ENCODE measurements around the gene TRIM62.

DNA sequence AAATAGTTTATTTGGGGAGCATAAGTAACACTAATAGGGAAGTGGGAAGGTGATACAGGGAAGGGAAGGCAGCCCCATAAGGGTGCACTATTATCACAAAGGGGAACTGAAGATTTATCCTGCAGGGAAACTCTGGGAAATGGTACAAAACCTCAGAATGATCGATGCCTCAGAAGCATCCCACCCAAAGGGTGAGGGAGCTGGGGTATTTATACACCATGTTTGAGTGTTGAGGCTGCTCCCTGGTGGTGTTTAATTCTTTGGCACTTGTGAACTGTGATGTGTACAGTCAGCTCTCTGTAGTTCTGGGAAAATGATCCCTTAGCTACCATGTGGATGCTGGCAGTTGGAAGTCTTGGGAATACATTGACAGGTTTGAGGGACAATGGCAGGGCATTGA, 5.1 kb upstream of the TRIM62 start:
- TF ChIP-seq, protein P1, sequence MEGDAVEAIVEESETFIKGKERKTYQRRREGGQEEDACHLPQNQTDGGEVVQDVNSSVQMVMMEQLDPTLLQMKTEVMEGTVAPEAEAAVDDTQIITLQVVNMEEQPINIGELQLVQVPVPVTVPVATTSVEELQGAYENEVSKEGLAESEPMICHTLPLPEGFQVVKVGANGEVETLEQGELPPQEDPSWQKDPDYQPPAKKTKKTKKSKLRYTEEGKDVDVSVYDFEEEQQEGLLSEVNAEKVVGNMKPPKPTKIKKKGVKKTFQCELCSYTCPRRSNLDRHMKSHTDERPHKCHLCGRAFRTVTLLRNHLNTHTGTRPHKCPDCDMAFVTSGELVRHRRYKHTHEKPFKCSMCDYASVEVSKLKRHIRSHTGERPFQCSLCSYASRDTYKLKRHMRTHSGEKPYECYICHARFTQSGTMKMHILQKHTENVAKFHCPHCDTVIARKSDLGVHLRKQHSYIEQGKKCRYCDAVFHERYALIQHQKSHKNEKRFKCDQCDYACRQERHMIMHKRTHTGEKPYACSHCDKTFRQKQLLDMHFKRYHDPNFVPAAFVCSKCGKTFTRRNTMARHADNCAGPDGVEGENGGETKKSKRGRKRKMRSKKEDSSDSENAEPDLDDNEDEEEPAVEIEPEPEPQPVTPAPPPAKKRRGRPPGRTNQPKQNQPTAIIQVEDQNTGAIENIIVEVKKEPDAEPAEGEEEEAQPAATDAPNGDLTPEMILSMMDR (conservative IDR thresholded peaks at IDR 0.05; ENCODE audit: low read length), result no peak
- TF ChIP-seq EZH2phosphoT487 (IDR thresholded peaks at IDR 0.05; ENCODE audit: borderline replicate concordance), result no peak

Data from Loucy (cell line).